HG03045 (cell line): Measurements from ENCODE around the gene LTBP1.

Experiments used
- ATAC-seq: cut with Tn5 transposase; IDR thresholded peaks from one replicate; pipeline ENCODE4 v1.9.1; 2021; ENCODE audit warnings: mild to moderate bottlenecking, moderate library complexity; ENCODE audit not compliant: unreplicated experiment

The LTBP1 gene

DNA sequence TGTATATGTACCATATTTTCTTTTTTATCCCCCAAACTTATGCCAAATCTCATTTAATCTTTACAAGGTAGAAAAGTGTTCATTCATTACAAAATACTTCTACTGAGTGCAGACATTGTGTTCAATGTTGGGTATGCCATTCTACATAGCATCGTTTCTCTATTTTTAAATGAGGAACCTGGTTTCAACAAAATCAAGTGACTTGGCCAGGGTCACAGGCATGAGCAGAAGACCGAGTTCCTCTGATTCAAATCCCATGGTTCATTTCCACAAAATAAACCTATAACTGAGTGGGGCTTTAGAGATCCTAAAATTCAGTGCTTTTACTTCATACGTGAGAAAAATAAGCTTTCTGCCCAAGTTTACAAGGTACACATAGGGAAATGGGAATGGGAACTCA is 448.3 kb downstream of the LTBP1 start:
- ATAC-seq = no peak

DNA sequence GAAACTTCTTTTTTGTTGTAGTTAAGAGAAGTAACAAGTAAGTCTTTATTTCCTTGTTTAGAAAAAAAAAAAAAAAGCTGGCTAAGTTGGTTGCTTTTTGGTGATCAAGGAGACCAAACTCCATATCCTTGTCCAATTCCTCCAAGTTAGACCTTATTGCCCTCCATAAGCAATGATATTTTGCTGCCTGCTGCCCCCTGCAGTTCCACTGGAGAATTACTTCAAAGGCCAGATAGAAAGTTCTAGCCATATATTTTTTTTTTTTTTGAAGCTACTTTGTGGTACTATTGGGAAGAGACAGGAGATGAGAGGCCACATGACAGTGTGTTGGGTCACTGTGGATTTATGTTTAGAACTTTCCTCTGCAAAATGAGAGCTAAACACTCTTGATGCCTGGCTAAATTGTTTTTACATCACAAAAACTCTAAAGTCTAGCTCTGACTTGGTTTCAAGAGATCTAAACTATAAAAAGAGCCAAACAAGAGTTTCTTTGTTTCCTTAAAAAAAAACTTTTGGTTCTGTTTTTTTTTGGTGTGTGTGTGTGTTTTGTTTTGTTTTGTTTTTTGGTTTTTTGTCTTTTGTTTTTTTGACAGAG is 449.0 kb downstream of the LTBP1 start:
- no peak for ATAC-seq

DNA sequence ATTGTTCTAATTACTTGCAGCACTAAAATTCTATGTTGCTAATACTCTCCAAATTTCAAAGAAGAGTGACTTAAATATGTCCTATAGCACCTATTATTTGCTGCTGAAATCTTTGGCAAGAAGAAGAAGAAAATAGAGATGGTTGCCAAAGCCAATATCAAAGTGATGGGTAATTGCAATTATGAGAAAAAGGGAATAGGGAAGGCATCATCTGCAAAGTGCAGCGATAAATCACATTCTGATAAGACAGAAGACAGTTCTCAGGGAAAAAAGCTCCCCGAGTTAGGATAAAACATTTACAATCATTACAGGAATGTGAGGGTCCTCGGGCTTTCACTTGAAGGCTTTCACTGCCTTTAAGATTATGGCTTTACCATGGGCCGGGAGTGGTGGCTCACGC is 457.6 kb downstream of the LTBP1 start:
- no peak for ATAC-seq

DNA sequence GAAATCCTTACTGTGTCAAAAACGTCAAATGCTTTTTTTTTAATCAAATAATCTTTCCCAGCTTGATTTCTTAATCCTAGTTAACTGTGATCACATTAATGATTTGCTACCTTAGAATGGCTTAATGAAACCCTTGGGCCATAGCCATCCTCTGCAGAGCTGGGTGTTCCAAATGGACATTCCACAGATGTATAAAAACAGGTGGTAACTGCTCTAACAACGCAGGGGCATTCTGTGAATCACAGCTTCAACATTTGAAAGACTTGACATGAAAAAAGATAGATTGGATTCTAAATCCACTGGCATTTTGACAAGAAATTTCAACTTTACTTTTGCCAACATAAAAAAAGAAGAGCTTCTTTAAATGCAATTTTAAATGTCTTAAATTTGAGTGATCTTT is 459.9 kb downstream of the LTBP1 start:
- ATAC-seq = no peak

DNA sequence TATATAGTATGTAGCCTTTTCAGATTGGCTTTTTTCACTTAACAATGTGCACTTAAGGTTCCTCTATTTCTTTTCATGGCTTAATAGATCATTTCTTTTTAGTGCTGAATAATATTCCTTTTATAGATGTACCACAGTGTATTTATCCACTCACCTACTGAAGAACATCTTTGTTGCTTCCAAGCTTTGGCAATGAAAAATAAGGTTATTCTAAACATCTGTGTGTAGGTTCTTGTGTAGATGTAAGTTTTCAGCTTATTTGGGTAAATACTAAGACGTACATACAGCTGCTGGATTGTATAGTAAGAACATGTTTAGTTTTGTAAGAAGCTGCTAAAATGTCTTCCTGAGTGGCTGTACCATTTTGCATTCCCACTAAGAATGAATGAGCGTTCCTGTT is 461.4 kb downstream of the LTBP1 start:
- no peak for ATAC-seq

- ATAC-seq = no peak
Observed at GRCh38 chr2:33409417-33409955, 462.7 kb downstream of the LTBP1 start.

DNA sequence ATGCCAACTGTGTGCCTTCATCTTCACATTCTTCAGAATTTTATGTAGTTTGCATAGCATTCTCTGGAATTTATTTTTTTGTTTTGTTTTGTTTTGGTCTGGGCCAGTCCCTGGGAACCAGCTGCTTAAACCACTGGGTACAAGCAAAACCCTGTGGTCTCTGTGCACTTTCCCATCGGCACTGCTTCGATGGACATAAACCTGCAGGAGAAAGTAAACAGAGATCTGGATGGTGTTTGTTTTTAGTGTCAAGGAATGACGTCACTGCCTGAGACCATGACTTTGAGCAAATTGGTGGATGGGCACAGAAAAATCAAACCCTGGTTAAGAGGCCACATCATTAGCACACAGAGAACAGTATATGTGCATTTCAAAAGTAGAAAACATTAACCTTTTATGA is 465.0 kb downstream of the LTBP1 start:
- no peak for ATAC-seq

GRCh38 chr2:33412920-33413319 is 466.2 kb downstream of the LTBP1 start:
- no peak for ATAC-seq

- ATAC-seq = no peak
Observed at GRCh38 chr2:33419581-33420200, 472.9 kb downstream of the LTBP1 start.

- no peak for ATAC-seq
Observed at GRCh38 chr2:33420726-33421125, 474.0 kb downstream of the LTBP1 start.

- ATAC-seq = no peak
Observed at GRCh38 chr2:33421820-33422219, 475.1 kb downstream of the LTBP1 start.

- ATAC-seq = no peak
Observed at GRCh38 chr2:33425161-33425560, 478.4 kb downstream of the LTBP1 start.

- no peak for ATAC-seq
Observed at GRCh38 chr2:33425586-33426031, 478.9 kb downstream of the LTBP1 start.

DNA sequence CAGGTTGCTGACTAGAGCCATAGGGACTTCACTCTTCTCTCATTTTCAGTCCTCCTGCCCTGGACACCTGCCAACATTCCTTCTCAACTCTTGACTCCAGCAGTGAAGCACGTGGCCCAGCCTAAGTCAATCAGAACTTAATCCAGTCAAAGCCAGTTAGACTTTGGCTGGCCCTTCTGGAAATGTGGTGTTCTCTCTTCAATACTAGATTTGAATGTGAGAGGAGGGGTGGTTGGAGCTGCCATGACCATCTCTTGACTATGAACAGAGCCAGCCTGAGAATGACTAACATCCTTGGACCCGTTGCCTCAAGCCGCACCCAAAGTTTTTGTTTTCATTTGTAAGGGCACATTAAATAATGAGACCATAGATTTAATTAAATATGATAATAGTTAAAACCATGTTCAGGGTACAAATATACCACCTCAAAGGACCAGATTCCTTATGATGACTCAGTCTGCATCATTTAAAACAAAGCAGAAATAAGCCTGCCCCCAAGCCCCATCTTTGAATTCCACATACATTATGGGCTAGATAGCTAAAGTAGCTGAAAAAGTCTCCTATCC is 480.0 kb downstream of the LTBP1 start:
- no peak for ATAC-seq

DNA sequence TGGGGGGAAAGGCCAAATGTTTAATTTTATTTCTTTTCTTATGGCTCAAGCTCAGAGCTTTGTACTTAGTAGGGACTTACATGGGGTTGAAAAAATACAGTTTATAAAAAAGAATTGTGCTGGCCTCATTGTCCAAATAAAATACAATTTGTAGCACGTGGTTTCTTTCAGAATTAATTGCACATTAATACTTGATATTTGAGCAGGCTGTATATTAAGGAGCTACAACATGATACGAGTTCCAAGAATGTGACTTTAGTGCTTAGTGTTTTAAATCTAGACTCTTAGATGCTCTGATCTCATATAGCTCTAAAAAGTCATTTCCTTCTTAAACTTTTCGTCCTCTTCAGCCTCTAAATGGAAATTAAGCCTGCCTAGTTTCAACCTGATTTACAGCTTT is 483.3 kb downstream of the LTBP1 start:
- ATAC-seq = no peak

DNA sequence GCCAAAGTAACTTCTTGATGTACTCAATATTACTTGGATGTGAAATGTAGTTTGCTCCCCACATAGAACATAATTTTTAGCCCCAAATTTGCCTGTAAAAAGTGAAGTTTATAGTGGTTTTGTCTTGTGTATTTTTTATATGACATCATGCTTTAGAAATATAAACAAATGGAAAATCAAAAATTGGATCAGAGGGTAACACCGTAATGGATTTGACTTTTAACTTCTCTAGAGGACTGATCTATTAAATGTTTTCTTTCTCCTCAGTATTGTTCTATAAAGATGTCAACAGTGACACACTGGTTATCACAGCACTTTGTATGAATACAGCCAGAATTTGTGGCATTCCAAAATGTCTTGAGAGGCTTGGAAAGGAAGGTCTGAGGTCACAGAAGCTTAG is 484.1 kb downstream of the LTBP1 start:
- ATAC-seq = no peak

DNA sequence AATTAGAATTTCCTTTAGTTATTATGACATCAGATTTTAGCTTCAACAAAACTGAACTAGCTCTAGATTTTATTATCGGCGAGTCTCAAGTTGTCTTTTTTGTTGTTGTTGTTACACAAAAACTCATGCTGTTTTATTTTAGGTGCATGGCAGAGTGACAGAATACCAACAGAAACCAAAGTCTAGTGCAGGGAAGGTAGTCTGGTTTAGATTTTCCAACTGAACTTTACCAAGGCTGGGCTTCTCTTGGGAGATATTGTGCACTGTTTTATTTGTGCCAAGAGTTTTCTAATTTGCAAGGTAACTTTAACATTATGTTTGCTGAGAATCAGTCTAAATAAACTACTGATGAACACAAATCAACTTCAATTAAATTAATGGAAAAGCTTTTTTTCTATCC is 486.1 kb downstream of the LTBP1 start:
- ATAC-seq = no peak

- no peak for ATAC-seq
Observed at GRCh38 chr2:33433279-33434235, 486.8 kb downstream of the LTBP1 start.

GRCh38 chr2:33435518-33435917 is 488.8 kb downstream of the LTBP1 start:
- ATAC-seq = no peak

DNA sequence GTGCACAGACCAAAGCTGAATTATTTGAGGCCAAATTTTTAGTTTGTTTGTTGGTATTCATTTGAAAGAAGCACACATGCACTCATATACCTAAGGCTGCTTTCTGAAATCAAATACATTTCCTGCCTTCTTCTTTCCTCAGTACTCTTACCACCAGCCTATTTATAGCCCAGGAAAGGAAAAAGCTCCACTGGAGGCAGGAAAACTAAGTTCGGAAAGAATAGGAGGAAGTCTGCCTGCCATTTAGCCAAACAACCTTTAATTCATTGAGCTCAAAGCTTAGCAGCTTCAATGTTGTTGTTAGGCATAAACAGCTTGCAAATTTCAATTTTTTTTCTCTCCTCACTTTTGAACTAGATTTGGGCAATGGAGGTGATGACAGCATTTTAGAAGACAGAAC is 489.3 kb downstream of the LTBP1 start:
- ATAC-seq = no peak

- ATAC-seq = no peak
Observed at GRCh38 chr2:33437297-33437696, 490.5 kb downstream of the LTBP1 start.
